Liver (tissue), 9 donors: ENCODE measurements around the gene SMPDL3B. TPM values are rescaled to one million over a fixed set of nuclear protein-coding genes. Genes with fewer than 3 reads are reported as not detected.

Experiments
- DNase-seq: peaks from one replicate; pipeline ENCODE4 v3.0.0-alpha.2; 2017; ENCODE audit warnings: low spot score
- H3K27ac ChIP-seq, 2 donors: one replicate each; pipeline ENCODE4 v1.7.0; 2013; ENCODE audit warnings: inconsistent platforms in 2 of 2, low read length in 2 of 2, control low read depth in 1 of 2, low read depth in 1 of 2, mild to moderate bottlenecking in 1 of 2
- H3K27me3 ChIP-seq, 4 donors: one replicate each; pipeline versions ENCODE4 v1.6.1 to v1.7.0; 2013; ENCODE audit warnings: low read length in 3 of 4, inconsistent platforms in 1 of 4, mild to moderate bottlenecking in 1 of 4, moderate library complexity in 1 of 4; ENCODE audit not compliant: control insufficient read depth in 4 of 4, insufficient read depth in 4 of 4
- H3K36me3 ChIP-seq, 4 donors: one replicate each; pipeline versions ENCODE4 v1.6.1 to v1.7.0; 2013; ENCODE audit warnings: low read length in 3 of 4, mild to moderate bottlenecking in 3 of 4, low read depth in 1 of 4, moderate library complexity in 1 of 4; ENCODE audit not compliant: control insufficient read depth in 4 of 4, insufficient read depth in 3 of 4
- H3K4me1 ChIP-seq, 4 donors: one replicate each; pipeline versions ENCODE4 v1.6.1 to v1.7.0; 2013; ENCODE audit warnings: low read length in 3 of 4, mild to moderate bottlenecking in 3 of 4, moderate library complexity in 1 of 4; ENCODE audit not compliant: control insufficient read depth in 4 of 4, insufficient read depth in 4 of 4
- H3K4me3 ChIP-seq, 3 donors: one replicate each; pipeline versions ENCODE4 v1.6.1 to v1.7.0; 2013; ENCODE audit warnings: low read length in 3 of 3, control low read depth in 1 of 3, low read depth in 1 of 3, mild to moderate bottlenecking in 1 of 3
- H3K9ac ChIP-seq, 2 donors: one replicate each; pipeline ENCODE4 v1.7.0; 2013; ENCODE audit warnings: low read length in 2 of 2, mild to moderate bottlenecking in 2 of 2, moderate library complexity in 2 of 2, control low read depth in 1 of 2, low read depth in 1 of 2
- H3K9me3 ChIP-seq, 4 donors: one replicate each; pipeline versions ENCODE4 v1.6.1 to v1.7.0; 2013; ENCODE audit warnings: low read length in 3 of 4; ENCODE audit not compliant: control insufficient read depth in 4 of 4
- EGR1 ChIP-seq, 2 donors: IDR thresholded peaks; 2 replicates each; pipeline ENCODE4 v1.6.1; 2016 to 2018; ENCODE audit warnings: antibody characterized with exemption in 2 of 2, low read depth in 2 of 2
- FOXA1 ChIP-seq: IDR thresholded peaks from 2 replicates; pipeline ENCODE4 v1.6.1; 2016; ENCODE audit warnings: antibody characterized with exemption
- GABPA ChIP-seq, 2 donors: IDR thresholded peaks in 1 of 2; conservative IDR thresholded peaks in 1 of 2; 2 replicates each; pipeline ENCODE4 v1.6.1; 2016; ENCODE audit warnings: antibody characterized with exemption in 2 of 2, mild to moderate bottlenecking in 1 of 2, moderate library complexity in 1 of 2
- HNF4G ChIP-seq: IDR thresholded peaks from 2 replicates; pipeline ENCODE4 v1.6.1; 2016; ENCODE audit warnings: antibody characterized with exemption
- JUND ChIP-seq, 2 donors: IDR thresholded peaks; 2 replicates each; pipeline ENCODE4 v1.6.1; 2016; ENCODE audit warnings: antibody characterized with exemption in 2 of 2
- NR2F2 ChIP-seq: IDR thresholded peaks from 2 replicates; pipeline ENCODE4 v1.6.1; 2016; ENCODE audit warnings: antibody characterized with exemption
- RAD21 ChIP-seq, 2 donors: IDR thresholded peaks; 2 replicates each; pipeline ENCODE4 v1.6.1; 2016; ENCODE audit warnings: antibody characterized with exemption in 2 of 2, mild to moderate bottlenecking in 2 of 2
- RXRA ChIP-seq, 2 donors: IDR thresholded peaks; 2 replicates each; pipeline ENCODE4 v1.6.1; 2017 to 2018; ENCODE audit warnings: antibody characterized with exemption in 2 of 2, mild to moderate bottlenecking in 1 of 2
- SP1 ChIP-seq: IDR thresholded peaks from 2 replicates; pipeline ENCODE4 v1.6.1; 2018; ENCODE audit warnings: antibody characterized with exemption, mild to moderate bottlenecking
- TAF1 ChIP-seq: conservative IDR thresholded peaks from 2 replicates; pipeline ENCODE4 v1.6.1; 2016; ENCODE audit warnings: antibody characterized with exemption, mild to moderate bottlenecking
- WGBS: extraction: QIAGEN DNeasy Blood & Tissue Kit; methylation state at CpG from one replicate; pipeline ENCODE4 v1.1.7; 2013; 5-methylcytosine and 5-hydroxymethylcytosine counted together
- polyA plus RNA-seq, 2 donors: library from polyadenylated mRNA; stranded (reverse) in 1 of 2; unstranded in 1 of 2; fragments of 200-250 nt in 1 of 2; fragments of >200 nt in 1 of 2; fragmentation: Nextera tagmentation in 1 of 2; extraction: Ambion mirVana in 1 of 2; gene quantifications; one replicate each; pipeline versions ENCODE4 v1.2.1 to v1.2.3, GENCODE V29; 2013 to 2015
- total RNA-seq, 2 donors: library from RNA; depleted of rRNA; stranded (reverse); fragments of >200 nt; gene quantifications; one replicate each; pipeline ENCODE4 v1.2.3, GENCODE V29; 2014
- TF ChIP-seq, protein P1 (sequence below): IDR thresholded peaks from 2 replicates; pipeline ENCODE4 v1.6.1; 2016; ENCODE audit warnings: antibody characterized with exemption
- TF ChIP-seq, protein P2 (sequence below): IDR thresholded peaks from 2 replicates; pipeline ENCODE4 v1.6.1; 2016; ENCODE audit warnings: antibody characterized with exemption
- TF ChIP-seq, protein P3 (sequence below): IDR thresholded peaks from 2 replicates; pipeline ENCODE4 v1.6.1; 2016; ENCODE audit warnings: antibody characterized with exemption
- TF ChIP-seq, protein P4 (sequence below): IDR thresholded peaks from 2 replicates; pipeline ENCODE4 v1.6.1; 2016; ENCODE audit warnings: antibody characterized with exemption, mild to moderate bottlenecking
- donor health status: healthy.
- donor health status: healthy.
- donor health status: healthy.
- donor health status: healthy.
- donor health status: healthy.

SMPDL3B gene
- total and polyA plus RNA-seq, 4 donors = 0.24 to 0.37 (median 0.32) TPM

DNA sequence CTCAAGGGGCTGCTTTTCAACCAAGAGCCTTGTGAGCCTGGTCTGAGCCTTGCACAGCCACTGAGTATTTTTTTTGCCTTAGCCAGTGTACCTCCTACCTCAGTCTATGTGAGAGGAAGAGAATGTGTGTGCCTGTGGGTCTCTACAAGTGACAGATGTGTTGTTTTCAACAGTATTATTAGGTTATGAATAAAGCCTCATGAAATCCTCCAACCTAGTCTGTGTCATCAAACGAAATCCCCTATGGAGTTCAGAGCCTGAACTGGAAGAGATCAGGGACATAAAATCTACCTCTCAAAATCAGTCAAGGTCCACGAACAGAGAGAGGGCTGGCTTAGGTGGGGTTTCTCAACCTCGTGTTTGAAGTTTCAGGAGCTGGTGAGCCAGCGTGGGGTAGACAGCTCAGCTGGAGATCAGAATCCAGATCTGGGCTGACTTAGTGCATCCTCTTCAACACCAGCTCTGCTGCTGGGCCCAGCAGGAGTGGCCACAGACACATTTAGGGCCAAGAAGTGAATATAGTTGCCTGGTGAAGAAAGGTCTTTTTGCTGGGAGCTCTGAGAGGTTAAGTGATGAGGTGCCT, 33.2 kb downstream of the SMPDL3B start (continued):
- no peak for TF ChIP-seq NR2F2

DNA sequence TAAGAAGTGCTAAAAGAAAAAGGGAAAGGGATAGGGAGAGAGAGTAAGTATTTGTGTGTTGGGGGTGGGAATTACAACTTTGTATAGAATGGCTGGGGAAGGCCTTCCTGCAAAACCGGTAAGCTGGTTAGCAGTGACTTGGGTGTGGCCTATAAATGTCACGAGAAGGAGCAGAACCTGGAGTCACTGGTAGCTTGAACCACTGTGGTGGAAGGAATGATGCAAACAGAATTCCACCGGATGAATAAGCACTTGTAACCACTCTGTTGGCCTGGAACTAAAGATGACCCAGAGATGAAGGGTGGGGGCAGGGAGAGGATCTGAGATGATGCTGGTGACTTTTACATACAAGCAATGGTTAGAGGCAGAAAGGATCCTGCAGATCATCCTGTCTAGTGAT, 33.9 kb downstream of the SMPDL3B start:
- no peak overlapping the region for H3K27ac ChIP-seq
- no peaks in the 10 kb centered on the region for H3K27me3 ChIP-seq
- H3K4me1 ChIP-seq = no peaks in the 10 kb centered on the region
- H3K36me3 ChIP-seq = peaks cover 1 to 49% (median 13%) of the 10 kb centered on the region in 4 donors
- no peak for DNase-seq
- no peak overlapping the region for H3K9ac ChIP-seq
- H3K9me3 ChIP-seq = no peaks in the 10 kb centered on the region
- TF ChIP-seq, protein P1, sequence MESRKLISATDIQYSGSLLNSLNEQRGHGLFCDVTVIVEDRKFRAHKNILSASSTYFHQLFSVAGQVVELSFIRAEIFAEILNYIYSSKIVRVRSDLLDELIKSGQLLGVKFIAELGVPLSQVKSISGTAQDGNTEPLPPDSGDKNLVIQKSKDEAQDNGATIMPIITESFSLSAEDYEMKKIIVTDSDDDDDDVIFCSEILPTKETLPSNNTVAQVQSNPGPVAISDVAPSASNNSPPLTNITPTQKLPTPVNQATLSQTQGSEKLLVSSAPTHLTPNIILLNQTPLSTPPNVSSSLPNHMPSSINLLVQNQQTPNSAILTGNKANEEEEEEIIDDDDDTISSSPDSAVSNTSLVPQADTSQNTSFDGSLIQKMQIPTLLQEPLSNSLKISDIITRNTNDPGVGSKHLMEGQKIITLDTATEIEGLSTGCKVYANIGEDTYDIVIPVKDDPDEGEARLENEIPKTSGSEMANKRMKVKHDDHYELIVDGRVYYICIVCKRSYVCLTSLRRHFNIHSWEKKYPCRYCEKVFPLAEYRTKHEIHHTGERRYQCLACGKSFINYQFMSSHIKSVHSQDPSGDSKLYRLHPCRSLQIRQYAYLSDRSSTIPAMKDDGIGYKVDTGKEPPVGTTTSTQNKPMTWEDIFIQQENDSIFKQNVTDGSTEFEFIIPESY = no peak
- no peak for TF ChIP-seq FOXA1
- no peak for TF ChIP-seq SP1
- TF ChIP-seq JUND (IDR thresholded peaks at IDR 0.05) = no peak
- 84% methylated on average over 3 of the region's 3 CpGs for WGBS
- H3K4me3 ChIP-seq = no peak overlapping the region

DNA sequence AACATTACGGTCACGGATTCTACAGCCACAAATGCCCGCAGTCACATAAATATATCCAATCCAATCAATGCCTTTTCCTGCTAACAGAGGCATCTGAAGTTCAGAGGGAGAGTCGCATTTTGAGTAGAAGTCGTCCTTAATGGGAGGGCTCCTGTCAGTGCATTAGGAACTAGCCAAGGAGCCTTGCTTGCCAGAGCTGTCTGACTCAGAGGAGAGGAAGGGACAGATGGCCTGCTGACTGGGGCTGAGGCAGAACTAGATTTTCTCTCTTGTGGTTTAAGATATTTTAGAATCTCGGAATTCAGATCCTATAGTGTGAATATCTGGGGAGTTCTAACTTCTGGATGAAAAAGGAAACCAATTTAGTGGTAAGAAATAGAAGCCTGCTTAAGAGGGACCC, 35.6 kb downstream of the SMPDL3B start:
- DNase-seq = no peak
- Histone ChIP-seq H3K4me1 (no peaks in the 10 kb centered on the region), H3K9me3 (no peaks in the 10 kb centered on the region), H3K27me3 (no peaks in the 10 kb centered on the region), H3K27ac (no peak overlapping the region), H3K4me3 (no peak overlapping the region), H3K36me3 (peaks cover 0 to 48% (median 10%) of the 10 kb centered on the region in 4 donors), H3K9ac (no peak overlapping the region)
- TF ChIP-seq, protein P2, sequence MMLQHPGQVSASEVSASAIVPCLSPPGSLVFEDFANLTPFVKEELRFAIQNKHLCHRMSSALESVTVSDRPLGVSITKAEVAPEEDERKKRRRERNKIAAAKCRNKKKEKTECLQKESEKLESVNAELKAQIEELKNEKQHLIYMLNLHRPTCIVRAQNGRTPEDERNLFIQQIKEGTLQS = no peak
- no peak for TF ChIP-seq RXRA (IDR thresholded peaks at IDR 0.05)
- TF ChIP-seq RAD21 (IDR thresholded peaks at IDR 0.05) = no peak
- no peak for TF ChIP-seq JUND (IDR thresholded peaks at IDR 0.05)
- TF ChIP-seq SP1 = no peak
- no peak for TF ChIP-seq HNF4G
- TF ChIP-seq NR2F2 = no peak
- TF ChIP-seq EGR1 (IDR thresholded peaks at IDR 0.05; ENCODE audit: low read depth in 2 of 2) = no peak
- no peak for TF ChIP-seq FOXA1
- no peak for TF ChIP-seq TAF1
- no peak for TF ChIP-seq GABPA (IDR thresholded peaks at IDR 0.05 in 1 of 2, conservative IDR thresholded peaks at IDR 0.05 in 1 of 2)
- TF ChIP-seq, protein P3, sequence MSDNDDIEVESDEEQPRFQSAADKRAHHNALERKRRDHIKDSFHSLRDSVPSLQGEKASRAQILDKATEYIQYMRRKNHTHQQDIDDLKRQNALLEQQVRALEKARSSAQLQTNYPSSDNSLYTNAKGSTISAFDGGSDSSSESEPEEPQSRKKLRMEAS = no peak
- TF ChIP-seq, protein P4, sequence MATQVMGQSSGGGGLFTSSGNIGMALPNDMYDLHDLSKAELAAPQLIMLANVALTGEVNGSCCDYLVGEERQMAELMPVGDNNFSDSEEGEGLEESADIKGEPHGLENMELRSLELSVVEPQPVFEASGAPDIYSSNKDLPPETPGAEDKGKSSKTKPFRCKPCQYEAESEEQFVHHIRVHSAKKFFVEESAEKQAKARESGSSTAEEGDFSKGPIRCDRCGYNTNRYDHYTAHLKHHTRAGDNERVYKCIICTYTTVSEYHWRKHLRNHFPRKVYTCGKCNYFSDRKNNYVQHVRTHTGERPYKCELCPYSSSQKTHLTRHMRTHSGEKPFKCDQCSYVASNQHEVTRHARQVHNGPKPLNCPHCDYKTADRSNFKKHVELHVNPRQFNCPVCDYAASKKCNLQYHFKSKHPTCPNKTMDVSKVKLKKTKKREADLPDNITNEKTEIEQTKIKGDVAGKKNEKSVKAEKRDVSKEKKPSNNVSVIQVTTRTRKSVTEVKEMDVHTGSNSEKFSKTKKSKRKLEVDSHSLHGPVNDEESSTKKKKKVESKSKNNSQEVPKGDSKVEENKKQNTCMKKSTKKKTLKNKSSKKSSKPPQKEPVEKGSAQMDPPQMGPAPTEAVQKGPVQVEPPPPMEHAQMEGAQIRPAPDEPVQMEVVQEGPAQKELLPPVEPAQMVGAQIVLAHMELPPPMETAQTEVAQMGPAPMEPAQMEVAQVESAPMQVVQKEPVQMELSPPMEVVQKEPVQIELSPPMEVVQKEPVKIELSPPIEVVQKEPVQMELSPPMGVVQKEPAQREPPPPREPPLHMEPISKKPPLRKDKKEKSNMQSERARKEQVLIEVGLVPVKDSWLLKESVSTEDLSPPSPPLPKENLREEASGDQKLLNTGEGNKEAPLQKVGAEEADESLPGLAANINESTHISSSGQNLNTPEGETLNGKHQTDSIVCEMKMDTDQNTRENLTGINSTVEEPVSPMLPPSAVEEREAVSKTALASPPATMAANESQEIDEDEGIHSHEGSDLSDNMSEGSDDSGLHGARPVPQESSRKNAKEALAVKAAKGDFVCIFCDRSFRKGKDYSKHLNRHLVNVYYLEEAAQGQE = no peak
- 94% methylated on average over 6 of the region's 6 CpGs for WGBS
